Right ventricle myocardium inferior (tissue), 1 donor: ENCODE data around the gene DAPK1. TPM values are rescaled to one million over a fixed set of nuclear protein-coding genes. Genes with fewer than 3 reads are reported as not detected.

Experiments
- ATAC-seq: fragments of 200-7000 bp; cut with Tn5 transposase; one replicate; pipeline ENCODE4 v1.9.1; 2020; ENCODE audit warnings: mild to moderate bottlenecking, moderate library complexity
- DNase-seq: peaks from one replicate; pipeline ENCODE4 v3.0.0; 2021; ENCODE audit errors: missing footprints
- intact Hi-C: fragments of 100-400 bp; cut with DNase I; formaldehyde crosslinking; loops from one replicate; pipeline ENCODE4 v1.11.0; 2022
- total RNA-seq: library from RNA; stranded (reverse); fragmentation: NEBNext Ultra II Directional; extraction: Animal tissue kit (Norgen Biotek cat#: 25700); gene quantifications from one replicate; pipeline ENCODE4 v1.2.1, GENCODE V29; 2021
- donor health status: DM: no; HTN: yes; CAD: no; lungs with severe emphysema.

Gene DAPK1
- total RNA-seq, 1 donor from 2014 or later = 6.3 TPM

DNA sequence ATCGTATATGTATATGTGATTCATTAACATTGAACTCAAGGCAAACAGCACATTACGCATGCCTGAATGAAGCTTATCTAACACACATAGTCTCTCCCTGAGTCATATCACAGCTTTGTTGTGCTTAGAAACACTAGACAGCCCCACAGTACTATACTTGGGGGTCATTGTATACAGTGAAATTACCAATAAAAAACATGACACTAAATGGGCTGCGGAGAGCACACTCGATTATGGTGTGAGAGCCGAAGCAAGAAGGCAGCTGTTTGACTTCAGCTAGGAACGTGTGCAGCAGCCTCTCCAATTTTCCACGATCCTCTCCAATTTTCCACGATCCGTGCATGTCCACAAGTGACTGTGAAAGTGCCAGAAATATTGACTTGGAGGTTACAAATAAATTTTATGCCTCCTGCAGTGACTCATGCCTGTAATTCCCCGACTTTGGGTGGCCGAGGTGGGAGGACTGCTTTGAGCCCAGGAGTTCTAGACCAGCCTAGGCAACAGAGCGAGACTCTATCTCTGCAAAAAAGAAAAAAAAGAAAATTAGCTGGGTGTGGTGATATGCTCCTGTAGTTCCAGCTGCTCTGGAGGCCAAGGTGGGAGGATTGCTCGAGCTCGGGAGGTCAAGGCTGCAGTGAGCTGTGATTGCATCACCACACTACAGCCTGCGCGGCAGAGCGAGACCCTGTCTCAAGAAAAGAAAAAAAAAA is 102.4 kb downstream of the DAPK1 start:
- intact Hi-C loops = loop anchor here (5.0 kb wide), 1 partner anchor 103 kb away; the partner anchor contains the start of gene DAPK1
- ATAC-seq (peak; percentile 13), DNase-seq (no peak)

- ATAC-seq (peak; percentile 65), DNase-seq (peak; percentile 78)
- intact Hi-C loops = no loop called here
Observed at GRCh38 chr9:87601176-87601575, 103.5 kb downstream of the DAPK1 start.

DNA sequence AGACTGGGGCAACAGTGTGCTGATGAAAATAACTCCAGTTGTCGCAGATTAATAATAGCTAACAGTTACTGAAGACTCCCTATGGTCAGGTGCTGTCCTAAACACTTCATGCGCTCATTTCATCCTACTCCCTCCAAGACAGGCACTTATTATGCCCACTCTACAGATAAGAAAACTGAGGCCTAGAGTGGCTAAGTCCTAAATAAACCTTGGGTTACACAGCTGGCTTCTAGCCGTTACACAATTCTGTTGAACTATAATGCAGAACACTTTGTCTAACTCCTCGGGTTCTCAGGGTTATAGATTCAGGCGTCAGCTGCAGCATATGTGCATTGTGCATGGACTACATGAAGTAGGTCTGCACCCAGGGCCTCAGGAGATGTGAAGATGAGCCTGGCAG is 103.9 kb downstream of the DAPK1 start:
- DNase-seq (no peak), ATAC-seq (no peak)
- intact Hi-C loops = no loop called here

DNA sequence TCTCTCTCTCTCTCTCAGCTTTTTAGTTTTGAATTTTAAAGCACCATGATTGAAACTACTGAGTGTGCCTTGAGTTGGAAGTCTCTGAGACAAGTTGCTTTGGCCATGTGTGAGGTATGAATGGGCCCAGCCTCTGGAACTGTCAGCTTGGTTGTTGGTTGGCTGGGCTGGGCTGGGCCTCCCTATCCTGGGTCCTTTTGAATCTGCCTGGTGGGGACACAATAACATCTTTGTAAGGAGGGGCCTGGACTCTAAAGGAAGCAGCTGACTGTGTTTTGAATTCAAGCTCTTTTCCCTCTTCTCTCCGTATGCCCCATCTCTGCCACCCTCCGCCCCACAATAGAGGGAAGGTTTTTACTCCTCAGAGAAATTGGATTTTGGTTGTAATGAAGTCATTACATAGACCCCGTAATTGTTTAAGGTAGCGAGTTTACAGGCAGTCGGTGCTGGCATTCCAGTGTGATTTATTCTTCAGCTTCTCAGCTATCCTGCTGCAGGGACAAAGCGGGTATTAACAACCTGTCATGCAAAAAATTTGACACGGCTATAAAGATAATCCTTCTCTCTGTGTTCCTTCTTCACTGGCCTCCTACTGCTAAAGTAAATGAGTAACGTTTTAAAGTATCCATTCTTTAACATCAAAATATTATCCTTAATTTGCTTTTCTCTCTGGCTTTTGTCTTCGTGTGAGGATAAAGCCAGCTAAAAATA is 105.4 kb downstream of the DAPK1 start:
- ATAC-seq (no peak), DNase-seq (no peak)
- intact Hi-C loops = no loop called here

- intact Hi-C loops = no loop called here
- DNase-seq (no peak), ATAC-seq (no peak)
Observed at GRCh38 chr9:87603854-87604490, 106.3 kb downstream of the DAPK1 start.

- DNase-seq = no peak
- intact Hi-C loops = no loop called here
- no peak for ATAC-seq
Observed at GRCh38 chr9:87604886-87605588, 107.4 kb downstream of the DAPK1 start.

- no peak for ATAC-seq
- intact Hi-C loops = no loop called here
- no peak for DNase-seq
Observed at GRCh38 chr9:87605676-87606075, 108.0 kb downstream of the DAPK1 start.

DNA sequence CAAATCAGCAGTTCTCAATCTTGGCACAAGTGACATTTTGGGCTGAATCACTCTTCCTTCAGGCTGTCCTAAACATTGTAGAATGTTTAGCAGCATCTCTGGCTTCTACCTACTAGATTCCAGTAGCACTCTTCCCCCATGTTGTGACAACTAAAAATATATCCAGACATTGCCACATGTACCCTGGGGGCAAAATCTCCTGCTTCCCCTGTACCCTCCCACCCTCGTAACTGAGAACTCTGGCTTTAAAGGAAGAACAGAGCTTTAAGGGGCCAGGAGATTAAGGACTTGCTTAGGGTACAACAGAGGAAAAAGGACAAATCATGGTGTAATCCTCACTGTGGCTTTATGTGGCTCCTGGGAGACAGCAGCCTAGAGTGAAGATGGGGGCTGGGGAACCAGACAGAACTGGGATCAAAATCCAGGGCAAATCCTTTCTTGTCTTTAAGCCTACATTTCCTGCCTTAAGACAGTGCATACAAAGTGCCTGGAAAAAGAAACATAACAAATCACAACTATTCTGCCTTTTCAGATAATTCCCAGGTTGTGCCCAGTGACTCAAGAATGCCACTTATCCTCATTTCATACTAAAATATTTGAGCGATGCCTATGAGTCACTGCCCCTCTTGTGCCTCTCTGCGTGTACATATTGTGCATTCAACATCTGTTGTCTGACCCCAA is 109.3 kb downstream of the DAPK1 start:
- no peak for ATAC-seq
- DNase-seq = no peak
- intact Hi-C loops = no loop called here

DNA sequence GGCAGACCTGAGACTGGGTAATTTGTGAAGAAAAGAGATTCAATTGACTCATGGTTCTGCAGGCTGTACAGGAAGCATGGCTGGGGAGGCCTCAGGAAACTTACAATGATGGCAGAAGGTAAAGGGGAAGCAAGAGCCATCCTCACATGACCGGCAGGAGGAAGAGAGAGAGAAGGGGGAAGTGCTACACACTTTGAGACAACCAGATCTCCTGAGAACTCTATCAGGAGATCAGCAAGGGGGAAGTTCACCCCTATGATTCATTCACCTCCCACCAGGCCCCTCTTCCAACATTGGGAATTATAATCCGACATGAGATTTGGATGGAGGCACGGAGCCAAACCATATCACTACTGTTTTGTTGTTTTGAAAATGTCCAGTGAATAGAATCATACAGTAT is 110.2 kb downstream of the DAPK1 start:
- intact Hi-C loops = no loop called here
- no peak for ATAC-seq
- DNase-seq = no peak

- ATAC-seq (no peak), DNase-seq (no peak)
- intact Hi-C loops = no loop called here
Observed at GRCh38 chr9:87609002-87609401, 111.3 kb downstream of the DAPK1 start.

GRCh38 chr9:87609486-87609885 is 111.8 kb downstream of the DAPK1 start:
- ATAC-seq (no peak), DNase-seq (no peak)
- intact Hi-C loops = no loop called here

DNA sequence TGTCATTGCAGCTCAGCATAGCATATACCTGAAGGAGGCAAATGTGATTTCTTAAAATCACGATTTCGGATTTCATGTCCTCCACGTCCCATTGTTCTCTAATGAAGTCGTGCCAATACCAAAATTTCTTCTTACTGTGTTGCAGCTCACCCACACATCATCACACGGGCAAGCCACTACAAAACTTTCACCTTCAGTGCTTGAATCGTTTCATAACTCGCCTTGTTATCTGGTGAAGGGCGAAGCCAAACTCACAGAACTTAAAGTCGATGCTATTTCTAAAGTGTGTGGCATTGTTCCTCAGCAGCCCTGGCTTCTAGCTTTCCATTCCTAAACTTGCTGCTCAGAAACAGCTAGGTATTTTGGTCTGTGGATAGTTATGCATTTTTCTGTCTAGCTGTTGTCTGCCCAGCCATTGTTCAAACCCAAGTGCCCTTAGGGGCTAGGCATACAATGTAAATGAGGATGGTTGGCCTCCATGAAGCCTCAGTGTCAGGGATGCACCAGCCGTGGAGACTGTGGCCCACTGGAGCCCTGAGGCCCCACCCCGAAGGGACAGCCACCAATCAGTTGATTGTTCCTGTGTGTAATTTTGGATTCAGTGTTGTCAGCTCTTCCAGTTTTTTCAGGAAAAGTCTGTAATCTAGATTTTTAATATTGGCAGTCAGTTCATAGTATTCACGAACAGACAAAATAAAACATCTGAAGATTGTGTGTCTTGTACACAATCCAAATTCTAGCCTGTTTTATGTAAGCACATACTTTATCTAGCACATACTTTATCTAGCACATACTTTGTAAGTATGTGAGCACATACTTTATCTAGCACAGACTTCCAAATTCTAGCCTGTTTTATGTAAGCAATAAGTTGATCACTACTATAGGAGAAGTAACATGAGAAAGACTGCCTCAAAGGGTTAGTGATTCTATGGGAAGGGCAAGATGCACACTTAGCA is 112.8 kb downstream of the DAPK1 start:
- ATAC-seq = peak; percentile 63
- intact Hi-C loops = no loop called here
- no peak for DNase-seq

DNA sequence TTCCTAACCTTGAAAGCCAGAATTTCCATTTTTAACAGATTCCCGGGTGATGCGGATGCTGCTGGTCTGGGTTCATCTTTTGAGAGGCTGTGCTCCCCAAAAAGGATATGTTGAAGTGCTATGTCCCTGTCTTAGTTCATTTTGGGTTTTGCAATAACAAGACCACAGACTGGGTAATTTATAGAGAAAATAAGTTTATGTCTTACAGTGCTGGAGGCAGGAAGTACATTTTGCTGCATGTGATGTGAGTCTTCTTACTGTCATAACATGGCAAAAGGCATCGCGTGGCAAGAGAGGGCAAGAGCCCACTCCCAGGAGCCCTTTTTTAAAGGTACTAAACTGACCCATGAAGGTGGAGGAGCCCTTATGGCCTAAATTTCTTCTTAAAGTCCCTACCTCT is 114.1 kb downstream of the DAPK1 start:
- ATAC-seq (no peak), DNase-seq (no peak)
- intact Hi-C loops = no loop called here

GRCh38 chr9:87612536-87612935 is 114.9 kb downstream of the DAPK1 start:
- no peak for DNase-seq
- no peak for ATAC-seq
- intact Hi-C loops = no loop called here

DNA sequence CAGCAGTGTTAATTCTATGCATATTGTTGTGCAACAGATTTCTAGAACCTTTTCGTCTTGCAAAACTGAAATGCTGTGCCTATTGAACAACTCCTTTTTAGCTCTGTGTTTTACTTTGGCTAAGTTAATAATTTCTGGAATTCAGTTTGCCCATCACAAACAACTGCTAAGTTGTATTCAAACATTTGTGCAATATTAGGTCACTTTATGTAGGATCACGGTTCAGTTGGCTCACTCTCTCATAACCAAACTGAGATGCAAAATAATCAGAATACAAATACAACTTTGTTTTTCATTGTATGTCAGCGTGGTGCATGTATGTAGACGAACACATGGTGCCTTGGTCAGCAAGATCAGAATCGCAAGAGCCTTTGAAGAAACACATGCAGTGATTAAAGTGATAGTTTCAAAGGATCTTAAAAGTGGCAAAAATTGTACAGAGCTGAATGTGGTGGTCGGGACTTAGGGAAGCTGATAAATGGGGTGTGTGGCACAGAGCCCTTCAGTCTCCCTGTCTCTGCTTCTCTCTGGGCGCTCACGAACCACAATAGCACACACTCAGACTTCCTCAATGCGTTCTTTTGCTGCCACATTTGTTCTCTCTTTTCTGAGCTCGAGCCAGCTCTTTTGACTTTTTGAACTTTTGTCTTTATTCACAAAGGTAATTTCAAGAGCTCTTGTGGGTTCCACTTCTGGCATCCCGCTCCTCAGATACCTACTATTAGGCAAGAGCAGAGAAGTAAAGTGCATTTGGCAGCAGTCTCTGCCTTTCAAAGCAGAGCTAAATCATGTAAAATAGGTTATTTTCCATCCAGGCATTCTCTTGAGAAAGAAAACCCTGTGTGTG is 115.8 kb downstream of the DAPK1 start:
- ATAC-seq = peak; percentile 21
- intact Hi-C loops = no loop called here
- DNase-seq = no peak

GRCh38 chr9:87614397-87614796 is 116.7 kb downstream of the DAPK1 start:
- peak; percentile 29 for ATAC-seq
- DNase-seq = no peak
- intact Hi-C loops = no loop called here

GRCh38 chr9:87615136-87615535 is 117.5 kb downstream of the DAPK1 start:
- ATAC-seq (no peak), DNase-seq (no peak)
- intact Hi-C loops = no loop called here
